NCI-H2196 (cell line): ENCODE data around the gene SLC9A9.

Source experiments
- DNase-seq: peaks from one replicate; lab custom pipeline; 2025; ENCODE audit not compliant: unreplicated experiment; lab: John Stamatoyannopoulos, UW

SLC9A9 gene

GRCh38 chr3:143848704-143849103 is 436 bp upstream of the SLC9A9 start:
- DNase-seq = no peak

- DNase-seq = no peak
Measured at GRCh38 chr3:143843587-143843986, 4.7 kb downstream of the SLC9A9 start.

GRCh38 chr3:143840636-143841035 is 7.6 kb downstream of the SLC9A9 start:
- no peak for DNase-seq

- no peak for DNase-seq
Measured at GRCh38 chr3:143839980-143840379, 8.3 kb downstream of the SLC9A9 start.

- no peak for DNase-seq
Measured at GRCh38 chr3:143837076-143837475, 11.2 kb downstream of the SLC9A9 start.

DNA sequence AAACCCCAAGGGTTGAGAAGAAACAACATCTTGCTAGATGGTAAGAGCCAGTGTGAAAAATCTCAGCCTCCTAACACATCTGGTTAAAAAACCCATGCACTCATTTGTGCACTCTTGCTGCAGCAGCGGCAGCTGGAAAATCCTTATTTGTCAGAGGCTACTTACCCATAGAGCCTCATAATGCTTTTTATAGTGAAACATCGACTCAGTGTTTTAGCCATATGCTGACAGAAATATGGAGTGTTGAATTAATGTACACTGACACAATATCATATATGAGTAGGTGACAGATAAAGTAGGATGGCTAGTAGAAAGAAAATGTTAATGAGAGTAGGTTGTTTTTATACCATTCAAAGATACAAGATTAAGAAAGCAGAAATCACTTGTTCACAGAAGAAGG is 13.0 kb downstream of the SLC9A9 start:
- no peak for DNase-seq

GRCh38 chr3:143832433-143832832 is 15.8 kb downstream of the SLC9A9 start:
- DNase-seq = no peak

GRCh38 chr3:143831994-143832393 is 16.3 kb downstream of the SLC9A9 start:
- no peak for DNase-seq

- DNase-seq = no peak
Measured at GRCh38 chr3:143831208-143831607, 17.1 kb downstream of the SLC9A9 start.

DNA sequence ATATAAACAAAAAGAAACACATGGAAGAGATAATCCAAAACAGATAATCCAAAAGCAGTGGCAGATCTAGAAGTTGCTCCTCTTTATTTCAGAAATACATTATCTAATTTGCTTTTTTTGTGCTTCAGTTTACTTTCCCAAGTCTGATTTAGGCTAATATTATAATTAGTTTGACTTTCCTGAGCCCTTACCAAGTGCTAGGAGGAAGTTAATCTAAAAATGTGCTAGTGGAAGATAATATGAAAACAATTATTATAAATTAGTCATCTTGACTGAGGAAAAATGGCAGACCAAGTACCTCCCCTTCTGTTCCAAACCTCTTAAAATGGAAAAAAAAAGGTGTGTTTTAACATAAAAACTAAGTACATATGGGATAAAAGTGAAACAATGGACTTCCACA is 17.5 kb downstream of the SLC9A9 start:
- no peak for DNase-seq

DNA sequence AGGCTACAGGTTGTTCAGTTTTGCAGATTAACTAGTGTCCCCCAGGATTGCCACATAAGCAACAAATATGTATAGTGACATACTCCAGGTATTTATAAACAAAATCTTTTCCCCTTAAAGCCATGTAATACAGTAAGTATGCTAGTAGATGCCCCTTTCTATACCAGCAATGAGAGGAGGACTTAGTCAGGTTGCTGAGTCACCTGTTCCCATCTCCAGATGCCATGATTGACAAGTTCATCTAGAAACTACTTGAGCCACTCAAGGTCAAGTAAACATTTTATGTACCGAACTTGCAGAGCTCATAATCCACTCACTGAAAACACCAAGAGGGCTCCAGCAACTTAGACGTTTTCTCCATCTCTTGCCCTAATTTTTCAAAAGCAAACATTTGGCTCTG is 18.2 kb downstream of the SLC9A9 start:
- DNase-seq = no peak

GRCh38 chr3:143827425-143827824 is 20.8 kb downstream of the SLC9A9 start:
- no peak for DNase-seq

DNA sequence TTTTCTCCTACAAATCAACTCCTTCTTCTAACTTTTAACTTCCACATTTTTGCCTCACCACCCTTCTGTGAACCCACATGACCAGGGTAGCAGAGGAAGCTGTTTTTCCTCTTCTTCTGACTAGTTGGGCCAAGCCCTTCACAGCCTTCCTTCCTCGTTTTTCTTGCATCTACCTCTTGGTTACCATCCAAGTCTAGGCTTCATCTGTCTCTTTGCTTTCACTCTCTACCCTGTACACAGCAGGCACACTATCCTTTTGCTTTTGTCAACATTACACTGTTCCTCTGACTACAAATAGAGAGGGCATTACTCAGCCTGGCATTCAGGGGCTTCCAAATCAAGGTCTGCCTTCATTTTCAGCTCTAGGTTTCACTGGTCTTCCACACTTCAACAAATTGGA is 22.0 kb downstream of the SLC9A9 start:
- no peak for DNase-seq

DNA sequence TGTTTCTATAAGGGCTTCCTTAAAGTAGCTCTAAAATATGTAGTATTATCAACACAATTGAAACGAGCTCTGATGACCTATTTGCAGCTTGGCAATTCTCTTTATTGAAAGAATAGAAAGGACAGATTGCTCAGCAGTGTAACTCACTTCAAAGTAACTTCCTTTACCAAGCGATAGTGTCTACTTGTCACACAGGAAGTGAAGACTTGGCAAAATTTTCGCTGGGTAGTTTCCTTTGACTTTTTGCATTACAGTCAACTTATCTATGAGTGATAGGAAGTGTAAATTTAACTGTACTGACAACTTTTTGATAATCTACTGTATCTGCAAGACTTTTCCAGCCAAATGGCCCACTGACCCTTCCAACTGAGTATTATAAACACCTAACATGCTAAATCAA is 22.8 kb downstream of the SLC9A9 start:
- no peak for DNase-seq

DNA sequence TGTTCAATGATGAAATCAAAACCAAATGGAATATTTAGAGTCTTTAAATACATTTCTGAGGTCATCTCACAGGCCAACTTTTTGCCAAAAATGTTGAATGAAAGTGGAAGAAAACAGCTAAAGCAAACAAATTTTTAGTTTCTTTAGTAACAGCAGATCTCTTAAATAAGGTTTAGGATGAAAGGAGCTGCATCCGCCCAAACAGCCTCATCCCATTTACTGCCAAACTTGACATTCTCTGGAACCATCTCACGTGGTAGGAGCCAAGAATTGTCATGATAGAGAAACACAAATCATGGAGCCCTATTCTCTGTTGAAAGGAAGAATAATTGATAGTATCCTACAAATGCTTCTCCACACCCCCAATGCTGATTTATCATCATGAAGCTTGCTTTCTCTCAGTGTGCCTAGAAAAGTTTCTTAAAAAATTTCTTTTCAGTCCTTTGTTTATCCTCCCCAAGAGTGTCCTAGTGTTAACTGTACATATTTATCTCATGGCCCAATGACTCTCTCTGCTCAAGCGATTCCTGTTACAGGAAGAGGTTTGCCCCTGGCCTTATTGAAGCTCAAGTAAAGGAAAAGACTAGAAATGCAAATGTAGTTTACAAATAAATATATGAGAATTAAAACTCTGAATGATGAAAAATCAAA is 23.4 kb downstream of the SLC9A9 start:
- no peak for DNase-seq

DNA sequence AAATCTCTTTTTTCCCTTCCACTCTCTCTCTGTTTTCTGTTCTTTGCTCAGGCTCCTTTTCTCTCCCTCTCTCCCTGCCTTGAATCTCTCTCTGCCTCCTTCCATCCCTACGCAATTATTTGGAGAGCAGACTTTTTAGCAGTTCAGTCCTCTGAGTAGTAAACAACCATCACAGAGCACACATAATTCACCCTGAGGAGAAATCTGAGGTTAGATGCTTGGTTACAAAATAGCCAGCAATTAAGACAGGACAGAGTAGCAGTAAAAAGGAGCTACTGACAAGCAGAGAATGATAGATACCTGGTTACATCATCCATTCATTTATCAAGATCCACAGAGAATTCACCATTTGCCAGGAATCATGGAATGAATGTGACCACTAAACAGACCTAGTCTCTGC is 25.5 kb downstream of the SLC9A9 start:
- no peak for DNase-seq

DNA sequence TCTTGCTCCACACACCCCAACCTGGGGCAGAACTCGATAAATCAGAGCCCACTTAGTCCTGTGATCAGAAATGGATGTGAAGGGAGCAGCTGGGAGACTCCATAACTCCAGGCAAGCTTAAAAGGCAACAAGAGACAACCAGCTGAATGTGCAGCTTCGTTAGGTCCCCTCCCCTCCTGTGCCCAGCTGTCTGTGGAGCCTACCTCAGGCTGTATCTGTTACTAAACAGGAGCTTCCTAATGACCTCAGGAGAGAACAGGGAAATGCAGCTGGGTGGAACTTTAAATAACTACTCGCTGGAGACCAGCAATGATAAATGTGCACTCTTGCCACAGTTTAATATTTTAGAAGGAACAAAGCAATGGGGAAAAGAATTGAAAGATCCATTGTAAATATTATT is 25.9 kb downstream of the SLC9A9 start:
- DNase-seq = no peak

GRCh38 chr3:143821862-143822261 is 26.4 kb downstream of the SLC9A9 start:
- DNase-seq = no peak

- DNase-seq = no peak
Measured at GRCh38 chr3:143820466-143821221, 27.6 kb downstream of the SLC9A9 start.

- no peak for DNase-seq
Measured at GRCh38 chr3:143819890-143820289, 28.4 kb downstream of the SLC9A9 start.

GRCh38 chr3:143814443-143814889 is 33.8 kb downstream of the SLC9A9 start:
- no peak for DNase-seq

GRCh38 chr3:143812481-143812880 is 35.8 kb downstream of the SLC9A9 start:
- DNase-seq = no peak

DNA sequence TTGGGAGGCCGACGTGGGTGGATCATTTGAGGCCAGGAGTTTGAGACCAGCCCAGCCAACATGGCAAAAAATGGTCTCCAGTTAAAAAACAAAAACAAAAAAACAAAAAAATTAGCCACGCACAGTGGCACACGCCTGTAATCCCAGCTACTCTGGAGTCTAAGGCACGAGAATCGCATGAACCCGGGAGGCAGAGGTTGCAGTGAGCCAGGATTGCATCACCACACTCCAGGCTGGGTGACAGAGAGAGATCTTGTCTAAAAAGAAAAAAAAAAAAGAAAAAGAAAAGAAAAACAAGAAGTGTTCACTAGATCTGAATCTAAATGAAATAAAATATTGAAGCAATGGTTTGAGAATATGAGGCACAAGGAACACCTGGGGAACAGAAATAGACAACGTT is 36.7 kb downstream of the SLC9A9 start:
- DNase-seq = no peak
